ENCODE measurements around the gene IRX6. TPM values are rescaled to one million over a fixed set of nuclear protein-coding genes. Genes with fewer than 3 reads are reported as not detected.

Gene IRX6
- total and polyA plus RNA-seq, 2 of the 13 experiments (the other 11 are each of a cell fraction or from before 2014, with no cell fraction given) = not detected

DNA sequence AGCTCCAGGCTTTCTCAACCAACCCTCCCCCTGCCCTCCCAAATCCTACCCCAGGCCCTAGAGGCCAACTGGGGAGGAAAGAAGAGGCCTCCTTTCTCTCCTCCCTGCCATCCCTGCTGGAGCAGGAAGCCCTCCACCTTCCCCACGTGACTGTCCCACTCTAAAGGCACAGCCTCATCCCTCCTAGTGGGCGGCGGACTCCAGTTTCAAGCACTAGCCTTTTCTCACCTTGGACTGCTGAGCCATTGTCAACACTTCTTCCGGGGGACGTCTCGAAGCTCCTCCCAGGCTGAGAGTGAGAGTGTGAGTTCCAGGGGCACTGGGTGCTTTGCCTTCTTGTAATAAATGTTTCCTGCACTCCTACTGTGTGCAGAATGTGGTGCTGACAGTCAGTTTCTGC, 21.4 kb upstream of the IRX6 start (continued):
- TF ChIP-seq, protein P1, sequence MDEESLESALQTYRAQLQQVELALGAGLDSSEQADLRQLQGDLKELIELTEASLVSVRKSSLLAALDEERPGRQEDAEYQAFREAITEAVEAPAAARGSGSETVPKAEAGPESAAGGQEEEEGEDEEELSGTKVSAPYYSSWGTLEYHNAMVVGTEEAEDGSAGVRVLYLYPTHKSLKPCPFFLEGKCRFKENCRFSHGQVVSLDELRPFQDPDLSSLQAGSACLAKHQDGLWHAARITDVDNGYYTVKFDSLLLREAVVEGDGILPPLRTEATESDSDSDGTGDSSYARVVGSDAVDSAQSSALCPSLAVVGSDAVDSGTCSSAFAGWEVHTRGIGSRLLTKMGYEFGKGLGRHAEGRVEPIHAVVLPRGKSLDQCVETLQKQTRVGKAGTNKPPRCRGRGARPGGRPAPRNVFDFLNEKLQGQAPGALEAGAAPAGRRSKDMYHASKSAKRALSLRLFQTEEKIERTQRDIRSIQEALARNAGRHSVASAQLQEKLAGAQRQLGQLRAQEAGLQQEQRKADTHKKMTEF (CRISPR knock-in tag; IDR thresholded peaks at IDR 0.05) = no peak
- TF ChIP-seq FOXO1 (CRISPR knock-in tag; IDR thresholded peaks at IDR 0.05) (no peak), CENPT (CRISPR knock-in tag; IDR thresholded peaks at IDR 0.05; ENCODE audit: low read depth) (no peak), TBP (CRISPR knock-in tag; IDR thresholded peaks at IDR 0.05) (no peak), TCF12 (IDR thresholded peaks at IDR 0.05) (no peak), TCF12 (CRISPR knock-in tag; IDR thresholded peaks at IDR 0.05) (no peak), ZBTB38 (CRISPR knock-in tag; IDR thresholded peaks at IDR 0.05) (no peak), ZNF879 (CRISPR knock-in tag; IDR thresholded peaks at IDR 0.05) (no peak)

DNA sequence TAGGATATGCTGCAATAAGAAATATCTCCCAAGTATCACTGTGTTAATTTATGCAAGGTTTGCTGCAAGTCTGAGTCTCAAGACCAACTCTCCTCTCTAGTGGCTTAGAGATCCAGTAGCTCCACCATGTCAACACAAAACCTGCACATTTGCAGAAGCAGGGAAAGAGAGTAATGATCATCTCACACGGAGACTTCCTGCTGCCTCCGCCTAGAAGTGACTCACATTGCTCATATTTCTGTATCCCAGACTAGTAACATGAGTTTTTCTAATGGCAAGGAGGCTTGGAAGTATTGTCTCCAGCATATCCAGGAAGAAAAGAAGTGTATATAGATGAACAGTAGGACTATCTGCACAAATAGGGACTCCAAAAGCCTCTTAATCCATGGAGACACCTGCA, 15.0 kb upstream of the IRX6 start:
- no peak for DNase-seq (ENCODE audit: low spot score)
- Histone ChIP-seq H3K9ac (ENCODE audit: insufficient read depth, low read depth, low read length) (no peak overlapping the region), H3K4me3 (replicated peaks in 1 of 3; ENCODE audit: insufficient read depth in 1 of 3, low read depth in 2 of 3, low read length in 3 of 3) (no peak overlapping the region), H2AFZ (ENCODE audit: low read length) (no peak overlapping the region), H4K20me1 (ENCODE audit: insufficient read depth, low read length) (no peaks in the 10 kb centered on the region), H3K27ac (ENCODE audit: extremely low read length, insufficient read depth, low read length) (no peak overlapping the region), H3K4me1 (ENCODE audit: insufficient read depth, low read length) (no peaks in the 10 kb centered on the region), H3K4me2 (ENCODE audit: low read depth, low read length) (no peak overlapping the region), H3K27me3 (ENCODE audit: control insufficient read depth in 1 of 2, insufficient read depth in 2 of 2, low read length in 2 of 2) (no peaks in the 10 kb centered on the region), H3K9me3 (ENCODE audit: low read length) (no peaks in the 10 kb centered on the region), H3K79me2 (ENCODE audit: insufficient read depth, low read length) (no peaks in the 10 kb centered on the region), H3K36me3 (replicated peaks in 1 of 2; ENCODE audit: control insufficient read depth in 1 of 2, insufficient read depth in 2 of 2, low read length in 2 of 2) (no peaks in the 10 kb centered on the region)
- BruUV-seq (replicated peaks) = no TSS peak
- 3% methylated on average over 2 of the region's 2 CpGs for WGBS (ENCODE audit: low lambda C conversion rate)
- no peak for ATAC-seq
- in situ Hi-C loops (cut with HindIII; ENCODE audit: extremely low pct_ligation_motif_present, low pct_unique_long_range_greater_than_20kb) (no loop called here), intact Hi-C loops (cut with micrococcal nuclease; ENCODE audit: unreplicated experiment) (no loop called here)
- ChIA-PET POLR2A (no interaction called here), CTCF (ENCODE audit: low intra/inter-chr PET ratio, low total read pairs) (no interaction called here)
- FAIRE-seq = no peak
- TF ChIP-seq ZNF850 (CRISPR knock-in tag; conservative IDR thresholded peaks at IDR 0.05) (no peak), ZNF335 (CRISPR knock-in tag; IDR thresholded peaks at IDR 0.05) (no peak), ZNF563 (CRISPR knock-in tag; IDR thresholded peaks at IDR 0.05) (no peak), ZNF775 (CRISPR knock-in tag; IDR thresholded peaks at IDR 0.05; ENCODE audit: borderline replicate concordance) (no peak), NR2F6 (IDR thresholded peaks at IDR 0.05) (no peak), NR2F6 (CRISPR knock-in tag; IDR thresholded peaks at IDR 0.05) (no peak), ATAD3A (CRISPR knock-in tag; IDR thresholded peaks at IDR 0.05) (no peak), KLF9 (CRISPR knock-in tag; IDR thresholded peaks at IDR 0.05; ENCODE audit: low read depth) (no peak), KLF6 (CRISPR knock-in tag; IDR thresholded peaks at IDR 0.05) (no peak)
- TF ChIP-seq, protein P2, sequence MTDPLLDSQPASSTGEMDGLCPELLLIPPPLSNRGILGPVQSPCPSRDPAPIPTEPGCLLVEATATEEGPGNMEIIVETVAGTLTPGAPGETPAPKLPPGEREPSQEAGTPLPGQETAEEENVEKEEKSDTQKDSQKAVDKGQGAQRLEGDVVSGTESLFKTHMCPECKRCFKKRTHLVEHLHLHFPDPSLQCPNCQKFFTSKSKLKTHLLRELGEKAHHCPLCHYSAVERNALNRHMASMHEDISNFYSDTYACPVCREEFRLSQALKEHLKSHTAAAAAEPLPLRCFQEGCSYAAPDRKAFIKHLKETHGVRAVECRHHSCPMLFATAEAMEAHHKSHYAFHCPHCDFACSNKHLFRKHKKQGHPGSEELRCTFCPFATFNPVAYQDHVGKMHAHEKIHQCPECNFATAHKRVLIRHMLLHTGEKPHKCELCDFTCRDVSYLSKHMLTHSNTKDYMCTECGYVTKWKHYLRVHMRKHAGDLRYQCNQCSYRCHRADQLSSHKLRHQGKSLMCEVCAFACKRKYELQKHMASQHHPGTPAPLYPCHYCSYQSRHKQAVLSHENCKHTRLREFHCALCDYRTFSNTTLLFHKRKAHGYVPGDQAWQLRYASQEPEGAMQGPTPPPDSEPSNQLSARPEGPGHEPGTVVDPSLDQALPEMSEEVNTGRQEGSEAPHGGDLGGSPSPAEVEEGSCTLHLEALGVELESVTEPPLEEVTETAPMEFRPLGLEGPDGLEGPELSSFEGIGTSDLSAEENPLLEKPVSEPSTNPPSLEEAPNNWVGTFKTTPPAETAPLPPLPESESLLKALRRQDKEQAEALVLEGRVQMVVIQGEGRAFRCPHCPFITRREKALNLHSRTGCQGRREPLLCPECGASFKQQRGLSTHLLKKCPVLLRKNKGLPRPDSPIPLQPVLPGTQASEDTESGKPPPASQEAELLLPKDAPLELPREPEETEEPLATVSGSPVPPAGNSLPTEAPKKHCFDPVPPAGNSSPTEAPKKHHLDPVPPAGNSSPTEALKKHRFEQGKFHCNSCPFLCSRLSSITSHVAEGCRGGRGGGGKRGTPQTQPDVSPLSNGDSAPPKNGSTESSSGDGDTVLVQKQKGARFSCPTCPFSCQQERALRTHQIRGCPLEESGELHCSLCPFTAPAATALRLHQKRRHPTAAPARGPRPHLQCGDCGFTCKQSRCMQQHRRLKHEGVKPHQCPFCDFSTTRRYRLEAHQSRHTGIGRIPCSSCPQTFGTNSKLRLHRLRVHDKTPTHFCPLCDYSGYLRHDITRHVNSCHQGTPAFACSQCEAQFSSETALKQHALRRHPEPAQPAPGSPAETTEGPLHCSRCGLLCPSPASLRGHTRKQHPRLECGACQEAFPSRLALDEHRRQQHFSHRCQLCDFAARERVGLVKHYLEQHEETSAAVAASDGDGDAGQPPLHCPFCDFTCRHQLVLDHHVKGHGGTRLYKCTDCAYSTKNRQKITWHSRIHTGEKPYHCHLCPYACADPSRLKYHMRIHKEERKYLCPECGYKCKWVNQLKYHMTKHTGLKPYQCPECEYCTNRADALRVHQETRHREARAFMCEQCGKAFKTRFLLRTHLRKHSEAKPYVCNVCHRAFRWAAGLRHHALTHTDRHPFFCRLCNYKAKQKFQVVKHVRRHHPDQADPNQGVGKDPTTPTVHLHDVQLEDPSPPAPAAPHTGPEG (CRISPR knock-in tag; IDR thresholded peaks at IDR 0.05) = no peak

Data from HepG2 (cell line).